ENCODE measurements around the gene FBXW7.

FBXW7 gene

GRCh38 chr4:152294331-152294730 lies 241.6 kb downstream of the FBXW7 start:
- Histone ChIP-seq H3K79me2 (ENCODE audit: control insufficient read depth, insufficient read depth, low read length, unreplicated experiment) (no peaks in the 10 kb centered on the region), H3K27ac (ENCODE audit: low read depth, low read length) (no peak overlapping the region), H2AFZ (ENCODE audit: low read length, unreplicated experiment) (no peak overlapping the region), H3K4me3 (ENCODE audit: low read depth, low read length) (no peak overlapping the region), H3K27me3 (ENCODE audit: insufficient read depth, low read length) (peaks cover 34% of the 10 kb centered on the region), H3K4me1 (ENCODE audit: control insufficient read depth, insufficient read depth, low read length, unreplicated experiment) (no peaks in the 10 kb centered on the region), H3K36me3 (ENCODE audit: insufficient read depth, low read length) (no peaks in the 10 kb centered on the region)

GRCh38 chr4:152293527-152293926 lies 242.4 kb downstream of the FBXW7 start:
- Histone ChIP-seq H3K36me3 (ENCODE audit: insufficient read depth, low read length) (no peaks in the 10 kb centered on the region), H3K79me2 (ENCODE audit: control insufficient read depth, insufficient read depth, low read length, unreplicated experiment) (no peaks in the 10 kb centered on the region), H3K4me3 (ENCODE audit: low read depth, low read length) (no peak overlapping the region), H3K4me1 (ENCODE audit: control insufficient read depth, insufficient read depth, low read length, unreplicated experiment) (no peaks in the 10 kb centered on the region), H2AFZ (ENCODE audit: low read length, unreplicated experiment) (no peak overlapping the region), H3K27me3 (ENCODE audit: insufficient read depth, low read length) (peaks cover 33% of the 10 kb centered on the region), H3K27ac (ENCODE audit: low read depth, low read length) (no peak overlapping the region)

GRCh38 chr4:152290366-152290921 lies 245.4 kb downstream of the FBXW7 start:
- Histone ChIP-seq H3K79me2 (ENCODE audit: control insufficient read depth, insufficient read depth, low read length, unreplicated experiment) (no peaks in the 10 kb centered on the region), H3K36me3 (ENCODE audit: insufficient read depth, low read length) (no peaks in the 10 kb centered on the region), H2AFZ (ENCODE audit: low read length, unreplicated experiment) (no peak overlapping the region), H3K4me1 (ENCODE audit: control insufficient read depth, insufficient read depth, low read length, unreplicated experiment) (no peaks in the 10 kb centered on the region), H3K27ac (ENCODE audit: low read depth, low read length) (no peak overlapping the region), H3K4me3 (ENCODE audit: low read depth, low read length) (no peak overlapping the region), H3K27me3 (ENCODE audit: insufficient read depth, low read length) (peaks cover 24% of the 10 kb centered on the region)

- H3K4me3 ChIP-seq (ENCODE audit: low read depth, low read length) = no peak overlapping the region
- peaks cover 28% of the 10 kb centered on the region for H3K27me3 ChIP-seq (ENCODE audit: insufficient read depth, low read length)
- no peaks in the 10 kb centered on the region for H3K79me2 ChIP-seq (ENCODE audit: control insufficient read depth, insufficient read depth, low read length, unreplicated experiment)
- H3K36me3 ChIP-seq (ENCODE audit: insufficient read depth, low read length) = no peaks in the 10 kb centered on the region
- H3K27ac ChIP-seq (ENCODE audit: low read depth, low read length) = no peak overlapping the region
- no peaks in the 10 kb centered on the region for H3K4me1 ChIP-seq (ENCODE audit: control insufficient read depth, insufficient read depth, low read length, unreplicated experiment)
- H2AFZ ChIP-seq (ENCODE audit: low read length, unreplicated experiment) = no peak overlapping the region
These were observed 246.0 kb downstream of the FBXW7 start for GRCh38 chr4:152289941-152290340.

- H3K36me3 ChIP-seq (ENCODE audit: insufficient read depth, low read length) = no peaks in the 10 kb centered on the region
- no peak overlapping the region for H3K4me3 ChIP-seq (ENCODE audit: low read depth, low read length)
- H3K4me1 ChIP-seq (ENCODE audit: control insufficient read depth, insufficient read depth, low read length, unreplicated experiment) = no peaks in the 10 kb centered on the region
- H3K27ac ChIP-seq (ENCODE audit: low read depth, low read length) = no peak overlapping the region
- H3K27me3 ChIP-seq (ENCODE audit: insufficient read depth, low read length) = peaks cover 29% of the 10 kb centered on the region
- no peak overlapping the region for H2AFZ ChIP-seq (ENCODE audit: low read length, unreplicated experiment)
- H3K79me2 ChIP-seq (ENCODE audit: control insufficient read depth, insufficient read depth, low read length, unreplicated experiment) = no peaks in the 10 kb centered on the region
These were observed 246.4 kb downstream of the FBXW7 start for GRCh38 chr4:152289541-152289940.

- 0 out of 2 replicates have a peak, but pooled peaks cover 15% of the 10 kb centered on the region for H3K27me3 ChIP-seq (ENCODE audit: insufficient read depth, low read length)
- H3K4me1 ChIP-seq (ENCODE audit: control insufficient read depth, insufficient read depth, low read length, unreplicated experiment) = no peaks in the 10 kb centered on the region
- H3K79me2 ChIP-seq (ENCODE audit: control insufficient read depth, insufficient read depth, low read length, unreplicated experiment) = no peaks in the 10 kb centered on the region
- H2AFZ ChIP-seq (ENCODE audit: low read length, unreplicated experiment) = no peak overlapping the region
- H3K36me3 ChIP-seq (ENCODE audit: insufficient read depth, low read length) = no peaks in the 10 kb centered on the region
- H3K27ac ChIP-seq (ENCODE audit: low read depth, low read length) = no peak overlapping the region
- no peak overlapping the region for H3K4me3 ChIP-seq (ENCODE audit: low read depth, low read length)
These were observed 252.0 kb downstream of the FBXW7 start for GRCh38 chr4:152283801-152284470.

GRCh38 chr4:152281822-152282221 lies 254.1 kb downstream of the FBXW7 start:
- no peak overlapping the region for H2AFZ ChIP-seq (ENCODE audit: low read length, unreplicated experiment)
- H3K79me2 ChIP-seq (ENCODE audit: control insufficient read depth, insufficient read depth, low read length, unreplicated experiment) = no peaks in the 10 kb centered on the region
- H3K4me1 ChIP-seq (ENCODE audit: control insufficient read depth, insufficient read depth, low read length, unreplicated experiment) = no peaks in the 10 kb centered on the region
- H3K36me3 ChIP-seq (ENCODE audit: insufficient read depth, low read length) = no peaks in the 10 kb centered on the region
- no peak overlapping the region for H3K27ac ChIP-seq (ENCODE audit: low read depth, low read length)
- H3K27me3 ChIP-seq (ENCODE audit: insufficient read depth, low read length) = peaks cover 17% of the 10 kb centered on the region; the same call in 1 of the 2 replicates
- H3K4me3 ChIP-seq (ENCODE audit: low read depth, low read length) = no peak overlapping the region

- Histone ChIP-seq H3K27me3 (ENCODE audit: insufficient read depth, low read length) (peaks cover 13% of the 10 kb centered on the region; the same call in 1 of the 2 replicates), H3K4me1 (ENCODE audit: control insufficient read depth, insufficient read depth, low read length, unreplicated experiment) (no peaks in the 10 kb centered on the region), H2AFZ (ENCODE audit: low read length, unreplicated experiment) (no peak overlapping the region), H3K27ac (ENCODE audit: low read depth, low read length) (no peak overlapping the region), H3K4me3 (ENCODE audit: low read depth, low read length) (no peak overlapping the region), H3K79me2 (ENCODE audit: control insufficient read depth, insufficient read depth, low read length, unreplicated experiment) (no peaks in the 10 kb centered on the region), H3K36me3 (ENCODE audit: insufficient read depth, low read length) (no peaks in the 10 kb centered on the region)
These were observed 254.7 kb downstream of the FBXW7 start for GRCh38 chr4:152281211-152281610.

GRCh38 chr4:152279234-152279566 lies 256.7 kb downstream of the FBXW7 start:
- H3K36me3 ChIP-seq (ENCODE audit: insufficient read depth, low read length) = no peaks in the 10 kb centered on the region
- no peak overlapping the region for H3K27ac ChIP-seq (ENCODE audit: low read depth, low read length)
- no peaks in the 10 kb centered on the region for H3K79me2 ChIP-seq (ENCODE audit: control insufficient read depth, insufficient read depth, low read length, unreplicated experiment)
- no peak overlapping the region for H2AFZ ChIP-seq (ENCODE audit: low read length, unreplicated experiment)
- no peaks in the 10 kb centered on the region for H3K4me1 ChIP-seq (ENCODE audit: control insufficient read depth, insufficient read depth, low read length, unreplicated experiment)
- no peak overlapping the region for H3K4me3 ChIP-seq (ENCODE audit: low read depth, low read length)
- peaks cover 6% of the 10 kb centered on the region; the same call in 1 of the 2 replicates for H3K27me3 ChIP-seq (ENCODE audit: insufficient read depth, low read length)

- Histone ChIP-seq H3K27me3 (ENCODE audit: insufficient read depth, low read length) (peaks cover 6% of the 10 kb centered on the region; the same call in 1 of the 2 replicates), H3K27ac (ENCODE audit: low read depth, low read length) (no peak overlapping the region), H2AFZ (ENCODE audit: low read length, unreplicated experiment) (no peak overlapping the region), H3K4me3 (ENCODE audit: low read depth, low read length) (no peak overlapping the region), H3K4me1 (ENCODE audit: control insufficient read depth, insufficient read depth, low read length, unreplicated experiment) (no peaks in the 10 kb centered on the region), H3K36me3 (ENCODE audit: insufficient read depth, low read length) (no peaks in the 10 kb centered on the region), H3K79me2 (ENCODE audit: control insufficient read depth, insufficient read depth, low read length, unreplicated experiment) (no peaks in the 10 kb centered on the region)
These were observed 257.2 kb downstream of the FBXW7 start for GRCh38 chr4:152278505-152279233.

GRCh38 chr4:152278172-152278504 lies 257.8 kb downstream of the FBXW7 start:
- no peaks in the 10 kb centered on the region for H3K36me3 ChIP-seq (ENCODE audit: insufficient read depth, low read length)
- H3K27ac ChIP-seq (ENCODE audit: low read depth, low read length) = no peak overlapping the region
- peaks cover 6% of the 10 kb centered on the region; the same call in 1 of the 2 replicates for H3K27me3 ChIP-seq (ENCODE audit: insufficient read depth, low read length)
- H3K4me1 ChIP-seq (ENCODE audit: control insufficient read depth, insufficient read depth, low read length, unreplicated experiment) = no peaks in the 10 kb centered on the region
- H3K4me3 ChIP-seq (ENCODE audit: low read depth, low read length) = no peak overlapping the region
- no peaks in the 10 kb centered on the region for H3K79me2 ChIP-seq (ENCODE audit: control insufficient read depth, insufficient read depth, low read length, unreplicated experiment)
- no peak overlapping the region for H2AFZ ChIP-seq (ENCODE audit: low read length, unreplicated experiment)
